Hepatocyte (in vitro differentiated cells): Measurements from ENCODE around the gene ZNF862. TPM values are rescaled to one million over a fixed set of nuclear protein-coding genes. Genes with fewer than 3 reads are reported as not detected.

Source experiments
- DNase-seq: peaks from one replicate; pipeline ENCODE4 v3.0.0-alpha.2; 2016; ENCODE audit warnings: low spot score
- H2AFZ ChIP-seq: fragments of 200-600 bp; sonication (generic); 2 replicates; pipeline ENCODE4 v1.6.0; 2016; ENCODE audit warnings: antibody characterized with exemption, mild to moderate bottlenecking
- H3K27ac ChIP-seq: fragments of 200-600 bp; sonication (generic); 2 replicates; pipeline ENCODE4 v1.5.1; 2016; ENCODE audit warnings: mild to moderate bottlenecking
- H3K27me3 ChIP-seq: fragments of 200-600 bp; sonication (generic); 2 replicates; pipeline ENCODE4 v1.6.1; 2016
- H3K36me3 ChIP-seq: fragments of 200-600 bp; sonication (generic); replicated peaks from 2 replicates; pipeline ENCODE4 v1.5.1; 2016; ENCODE audit warnings: low read depth; ENCODE audit not compliant: insufficient read depth
- H3K4me1 ChIP-seq: fragments of 200-600 bp; sonication (generic); 2 replicates; pipeline ENCODE4 v1.5.1; 2016; ENCODE audit warnings: mild to moderate bottlenecking, moderate library complexity; ENCODE audit not compliant: insufficient read depth
- H3K4me2 ChIP-seq: fragments of 200-600 bp; sonication (generic); 2 replicates; pipeline ENCODE4 v1.6.0; 2016
- H3K4me3 ChIP-seq: fragments of 200-600 bp; sonication (generic); 2 replicates; pipeline ENCODE4 v1.5.1; 2016; ENCODE audit warnings: mild to moderate bottlenecking
- H3K79me2 ChIP-seq: fragments of 200-600 bp; sonication (generic); 2 replicates; pipeline ENCODE4 v1.6.0; 2017; ENCODE audit warnings: mild to moderate bottlenecking
- H3K9me2 ChIP-seq: fragments of 200-600 bp; sonication (generic); replicated peaks from 2 replicates; pipeline ENCODE4 v1.6.0; 2017; ENCODE audit warnings: mild to moderate bottlenecking; ENCODE audit not compliant: insufficient read depth
- H3K9me3 ChIP-seq: fragments of 200-600 bp; sonication (generic); 2 replicates; pipeline ENCODE4 v1.5.1; 2016; ENCODE audit warnings: low read depth, mild to moderate bottlenecking
- H4K20me1 ChIP-seq: fragments of 200-600 bp; sonication (generic); 2 replicates; pipeline ENCODE4 v1.6.0; 2016; ENCODE audit warnings: mild to moderate bottlenecking; ENCODE audit not compliant: insufficient read depth, poor library complexity, severe bottlenecking
- EZH2 ChIP-seq: fragments of 200-600 bp; sonication (generic); IDR thresholded peaks from 2 replicates; pipeline ENCODE4 v1.6.1; 2016; ENCODE audit warnings: antibody characterized with exemption, mild to moderate bottlenecking, borderline replicate concordance
- EZH2phosphoT487 ChIP-seq: fragments of 200-600 bp; sonication (generic); IDR thresholded peaks from one replicate; pipeline ENCODE4 v1.6.1; 2018; ENCODE audit warnings: antibody characterized with exemption, mild to moderate bottlenecking, low read depth, moderate library complexity; ENCODE audit not compliant: unreplicated experiment, severe bottlenecking
- WGBS: methylation state at CpG from one replicate; pipeline ENCODE4 v1.1.6; 2016; ENCODE audit warnings: low lambda C conversion rate; ENCODE audit errors: missing lambda C conversion rate; 5-methylcytosine and 5-hydroxymethylcytosine counted together
- polyA plus RNA-seq: library from polyadenylated mRNA; unstranded; fragments of >200 nt; fragmentation: Nextera tagmentation; extraction: Ambion mirVana; gene quantifications from 2 replicates; pipeline ENCODE4 v1.2.1, GENCODE V29; 2016
- total RNA-seq: library from RNA; depleted of rRNA; stranded (reverse); fragments of >200 nt; gene quantifications from 2 replicates; pipeline ENCODE4 v1.2.3, GENCODE V29; 2014
- TF ChIP-seq, protein P1 (sequence below): fragments of 200-600 bp; sonication (generic); IDR thresholded peaks from 2 replicates; pipeline ENCODE4 v1.5.1; 2016; ENCODE audit warnings: antibody characterized with exemption, mild to moderate bottlenecking; ENCODE audit not compliant: poor library complexity

The ZNF862 gene
- total and polyA plus RNA-seq, 2 experiments from 2014 or later, result 3.5 to 9.2 TPM

DNA sequence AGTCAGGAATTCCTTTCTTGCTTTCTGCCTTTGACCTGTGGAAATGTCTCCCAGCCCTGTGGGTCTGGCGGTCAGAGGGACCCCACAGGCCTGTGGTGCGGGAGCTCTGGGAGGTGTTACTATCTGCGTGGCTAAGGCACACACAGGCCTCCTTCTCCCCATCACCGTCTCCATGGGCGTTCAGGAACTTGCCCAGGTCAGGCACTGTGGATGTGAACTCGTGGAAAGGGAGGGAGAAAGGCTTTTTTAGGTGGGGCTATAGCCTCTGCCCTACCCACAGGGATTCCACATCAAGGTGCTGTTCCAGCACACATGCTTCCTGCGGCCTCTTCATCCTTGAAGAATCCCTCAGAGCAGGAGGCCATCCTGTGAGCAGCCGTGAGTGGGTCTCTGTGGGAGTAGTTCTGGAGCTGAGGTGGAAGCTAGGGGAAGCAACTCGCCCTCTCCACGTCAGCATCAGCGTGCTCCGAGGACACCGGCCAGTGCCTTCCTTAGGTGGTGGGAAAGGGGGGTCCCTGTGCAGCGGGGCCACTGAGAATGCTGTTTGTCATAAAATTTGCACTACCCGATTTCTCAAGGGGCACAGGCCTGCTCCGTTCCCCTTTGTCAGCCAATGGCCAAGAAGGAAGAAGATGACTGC, 28.1 kb downstream of the ZNF862 start:
- Histone ChIP-seq H3K36me3 (no peaks in the 10 kb centered on the region), H3K9me2 (no peaks in the 10 kb centered on the region), H3K79me2 (no peaks in the 10 kb centered on the region), H2AFZ (no peak overlapping the region), H4K20me1 (no peaks in the 10 kb centered on the region), H3K27me3 (no peaks in the 10 kb centered on the region), H3K4me1 (no peaks in the 10 kb centered on the region), H3K9me3 (no peaks in the 10 kb centered on the region), H3K4me2 (no peak overlapping the region), H3K4me3 (no peak overlapping the region), H3K27ac (no peak overlapping the region)
- 93% methylated on average over 16 of the region's 16 CpGs for WGBS
- DNase-seq, result no peak
- TF ChIP-seq EZH2 (no peak), EZH2phosphoT487 (no peak)
- TF ChIP-seq, protein P1, sequence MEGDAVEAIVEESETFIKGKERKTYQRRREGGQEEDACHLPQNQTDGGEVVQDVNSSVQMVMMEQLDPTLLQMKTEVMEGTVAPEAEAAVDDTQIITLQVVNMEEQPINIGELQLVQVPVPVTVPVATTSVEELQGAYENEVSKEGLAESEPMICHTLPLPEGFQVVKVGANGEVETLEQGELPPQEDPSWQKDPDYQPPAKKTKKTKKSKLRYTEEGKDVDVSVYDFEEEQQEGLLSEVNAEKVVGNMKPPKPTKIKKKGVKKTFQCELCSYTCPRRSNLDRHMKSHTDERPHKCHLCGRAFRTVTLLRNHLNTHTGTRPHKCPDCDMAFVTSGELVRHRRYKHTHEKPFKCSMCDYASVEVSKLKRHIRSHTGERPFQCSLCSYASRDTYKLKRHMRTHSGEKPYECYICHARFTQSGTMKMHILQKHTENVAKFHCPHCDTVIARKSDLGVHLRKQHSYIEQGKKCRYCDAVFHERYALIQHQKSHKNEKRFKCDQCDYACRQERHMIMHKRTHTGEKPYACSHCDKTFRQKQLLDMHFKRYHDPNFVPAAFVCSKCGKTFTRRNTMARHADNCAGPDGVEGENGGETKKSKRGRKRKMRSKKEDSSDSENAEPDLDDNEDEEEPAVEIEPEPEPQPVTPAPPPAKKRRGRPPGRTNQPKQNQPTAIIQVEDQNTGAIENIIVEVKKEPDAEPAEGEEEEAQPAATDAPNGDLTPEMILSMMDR, result no peak

DNA sequence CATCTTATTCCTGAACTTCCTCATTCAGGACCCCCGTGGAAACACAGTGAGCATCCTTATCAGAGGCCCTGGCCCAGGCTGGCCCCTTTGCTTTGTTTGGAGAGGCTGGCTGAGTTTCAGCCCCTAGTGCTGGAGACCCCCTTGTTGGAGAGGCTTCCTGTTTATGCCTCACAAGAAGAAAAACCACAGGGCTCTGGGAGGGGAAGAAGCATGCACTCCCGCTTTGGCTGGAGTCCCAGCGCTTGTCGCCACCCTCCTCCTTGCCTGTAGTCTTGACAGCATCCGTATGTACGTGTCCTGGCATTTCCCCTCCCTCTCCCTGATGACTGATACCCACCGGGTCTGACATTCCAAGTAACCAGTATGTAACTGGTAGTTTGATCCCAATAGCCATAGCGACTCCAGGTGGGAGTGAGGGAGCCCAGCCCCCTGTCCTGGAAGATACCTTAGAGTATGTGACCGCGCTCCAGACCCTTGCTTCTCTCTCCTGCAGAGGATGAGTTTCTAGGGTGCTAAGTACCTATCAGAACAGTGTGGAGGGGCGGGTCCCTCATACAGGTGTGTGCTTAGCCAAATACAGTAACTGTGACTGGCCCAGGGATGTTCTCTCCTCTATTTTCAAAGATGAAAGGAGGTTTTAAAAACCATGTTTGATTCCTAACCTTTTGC, 28.7 kb downstream of the ZNF862 start:
- Histone ChIP-seq H3K9me3 (no peaks in the 10 kb centered on the region), H3K4me1 (no peaks in the 10 kb centered on the region), H3K4me3 (no peak overlapping the region), H3K27ac (no peak overlapping the region), H2AFZ (no peak overlapping the region), H3K79me2 (no peaks in the 10 kb centered on the region), H3K9me2 (no peaks in the 10 kb centered on the region), H3K27me3 (no peaks in the 10 kb centered on the region), H3K36me3 (no peaks in the 10 kb centered on the region), H4K20me1 (no peaks in the 10 kb centered on the region), H3K4me2 (no peak overlapping the region)
- TF ChIP-seq EZH2phosphoT487 (no peak), EZH2 (no peak)
- TF ChIP-seq, protein P1, result no peak
- 81% methylated on average over 11 of the region's 11 CpGs for WGBS
- DNase-seq, result no peak

DNA sequence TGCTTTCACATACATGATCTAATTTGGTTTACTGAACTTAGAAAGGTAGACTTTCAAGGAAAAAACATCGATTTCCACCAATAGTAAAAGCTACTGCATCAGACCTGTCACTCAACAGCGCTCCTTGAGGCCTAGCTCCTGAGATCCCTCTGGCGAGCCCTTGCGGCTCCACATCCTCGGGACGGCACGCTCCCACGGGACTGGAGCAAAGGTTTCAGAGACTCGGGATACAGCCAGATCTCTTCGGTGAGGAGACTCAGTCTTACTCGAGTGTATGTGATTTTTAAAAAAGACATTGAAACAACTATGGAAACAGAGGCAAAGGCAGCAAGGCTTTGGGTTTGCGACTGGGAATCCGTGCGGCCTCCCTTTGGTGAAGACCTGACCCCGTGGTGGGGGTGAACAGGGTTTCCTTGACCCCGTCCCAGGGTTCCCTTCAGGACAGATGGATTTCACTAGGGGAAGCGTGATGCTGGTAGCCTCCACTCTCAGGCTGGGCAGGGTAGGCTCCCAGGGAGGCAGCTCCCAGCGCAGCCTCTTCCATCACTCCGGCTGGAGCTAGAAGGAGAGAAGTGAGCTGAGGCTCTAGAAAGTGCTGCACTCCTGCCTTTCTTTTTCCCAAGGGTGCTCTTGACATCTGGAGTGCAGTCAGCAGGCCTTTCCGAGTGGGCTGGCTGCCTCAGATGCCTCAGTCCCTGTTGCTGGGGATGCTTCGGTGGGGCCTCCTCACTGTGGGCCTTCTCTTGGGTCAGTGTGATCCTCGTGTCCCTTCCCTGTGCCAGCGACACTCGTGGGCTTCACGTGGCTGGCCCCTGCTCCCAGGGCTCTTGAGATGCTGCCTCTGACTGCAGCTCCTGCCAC, 29.8 kb downstream of the ZNF862 start:
- Histone ChIP-seq H3K27ac (no peak overlapping the region), H3K79me2 (no peaks in the 10 kb centered on the region), H3K9me2 (no peaks in the 10 kb centered on the region), H3K9me3 (no peaks in the 10 kb centered on the region), H3K4me2 (no peak overlapping the region), H3K4me1 (no peaks in the 10 kb centered on the region), H4K20me1 (no peaks in the 10 kb centered on the region), H3K4me3 (no peak overlapping the region), H3K27me3 (no peaks in the 10 kb centered on the region), H2AFZ (no peak overlapping the region), H3K36me3 (no peaks in the 10 kb centered on the region)
- DNase-seq, result no peak
- WGBS, result 92% methylated on average over 25 of the region's 25 CpGs
- no peak for TF ChIP-seq EZH2phosphoT487
- TF ChIP-seq, protein P1, result no peak
- TF ChIP-seq EZH2, result no peak
